Ascending aorta (tissue), 2 donors: ENCODE data around the gene CDHR2. TPM values are rescaled to one million over a fixed set of nuclear protein-coding genes. Genes with fewer than 3 reads are reported as not detected.

Source experiments
- DNase-seq, 2 donors: peaks; one replicate each; pipeline ENCODE4 v3.0.0-alpha.2; 2019; ENCODE audit warnings: low spot score in 2 of 2
- H3K27ac ChIP-seq, 2 donors: fragments of 200-600 bp; sonication (generic); one replicate each; pipeline ENCODE4 v1.5.1; 2016 to 2017; ENCODE audit warnings: mild to moderate bottlenecking in 1 of 2
- H3K27me3 ChIP-seq: fragments of 200-600 bp; sonication (generic); one replicate; pipeline ENCODE4 v1.5.1; 2017
- H3K36me3 ChIP-seq, 2 donors: fragments of 200-600 bp; sonication (generic); one replicate each; pipeline ENCODE4 v1.5.1; 2016
- H3K4me1 ChIP-seq, 2 donors: fragments of 200-600 bp; sonication (generic); one replicate each; pipeline ENCODE4 v1.5.1; 2016 to 2017; ENCODE audit warnings: mild to moderate bottlenecking in 1 of 2
- H3K4me3 ChIP-seq, 2 donors: fragments of 200-600 bp; sonication (generic); one replicate each; pipeline ENCODE4 v1.5.1; 2016 to 2017; ENCODE audit warnings: mild to moderate bottlenecking in 1 of 2
- H3K9me3 ChIP-seq, 2 donors: fragments of 200-600 bp; sonication (generic); one replicate each; pipeline ENCODE4 v1.5.1; 2016
- intact Hi-C: fragments of 100-400 bp; cut with DNase I; formaldehyde crosslinking; loops from one replicate; pipeline ENCODE4 v1.15.1; 2023
- total RNA-seq: library from RNA; depleted of rRNA; stranded (reverse); fragments of >200 nt; gene quantifications from one replicate; pipeline ENCODE4 v1.1.0, GENCODE V29; 2016
- TF ChIP-seq, protein P1 (sequence below), 3 experiments: fragments of 200-600 bp in 2 of 3; fragments of 450-650 bp in 1 of 3; sonication (generic) in 2 of 3; IDR thresholded peaks; one replicate each; pipeline ENCODE4 v1.5.1; 2016 to 2019; ENCODE audit warnings: antibody characterized with exemption in 3 of 3, mild to moderate bottlenecking in 1 of 3, moderate library complexity in 1 of 3

The CDHR2 gene
- total RNA-seq, 1 donor from 2014 or later = not detected

- no peaks in the 10 kb centered on the region for H3K9me3 ChIP-seq
- H3K27me3 ChIP-seq = no peaks in the 10 kb centered on the region
- H3K27ac ChIP-seq = no peak overlapping the region
- DNase-seq = no peak
- H3K36me3 ChIP-seq = no peaks in the 10 kb centered on the region
- TF ChIP-seq, protein P1, sequence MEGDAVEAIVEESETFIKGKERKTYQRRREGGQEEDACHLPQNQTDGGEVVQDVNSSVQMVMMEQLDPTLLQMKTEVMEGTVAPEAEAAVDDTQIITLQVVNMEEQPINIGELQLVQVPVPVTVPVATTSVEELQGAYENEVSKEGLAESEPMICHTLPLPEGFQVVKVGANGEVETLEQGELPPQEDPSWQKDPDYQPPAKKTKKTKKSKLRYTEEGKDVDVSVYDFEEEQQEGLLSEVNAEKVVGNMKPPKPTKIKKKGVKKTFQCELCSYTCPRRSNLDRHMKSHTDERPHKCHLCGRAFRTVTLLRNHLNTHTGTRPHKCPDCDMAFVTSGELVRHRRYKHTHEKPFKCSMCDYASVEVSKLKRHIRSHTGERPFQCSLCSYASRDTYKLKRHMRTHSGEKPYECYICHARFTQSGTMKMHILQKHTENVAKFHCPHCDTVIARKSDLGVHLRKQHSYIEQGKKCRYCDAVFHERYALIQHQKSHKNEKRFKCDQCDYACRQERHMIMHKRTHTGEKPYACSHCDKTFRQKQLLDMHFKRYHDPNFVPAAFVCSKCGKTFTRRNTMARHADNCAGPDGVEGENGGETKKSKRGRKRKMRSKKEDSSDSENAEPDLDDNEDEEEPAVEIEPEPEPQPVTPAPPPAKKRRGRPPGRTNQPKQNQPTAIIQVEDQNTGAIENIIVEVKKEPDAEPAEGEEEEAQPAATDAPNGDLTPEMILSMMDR (IDR thresholded peaks at IDR 0.05) = no peak
- H3K4me3 ChIP-seq = no peak overlapping the region
- intact Hi-C loops = no loop called here
- no peaks in the 10 kb centered on the region for H3K4me1 ChIP-seq
These were observed 29.1 kb upstream of the CDHR2 start for GRCh38 chr5:176519810-176520720.

- intact Hi-C loops = no loop called here
- Histone ChIP-seq H3K27me3 (no peaks in the 10 kb centered on the region), H3K4me1 (no peaks in the 10 kb centered on the region), H3K4me3 (no peak overlapping the region), H3K9me3 (no peaks in the 10 kb centered on the region), H3K36me3 (no peaks in the 10 kb centered on the region), H3K27ac (no peak overlapping the region)
- TF ChIP-seq, protein P1 (IDR thresholded peaks at IDR 0.05) = no peak
- no peak for DNase-seq
These were observed 27.9 kb upstream of the CDHR2 start for GRCh38 chr5:176521286-176521685.

DNA sequence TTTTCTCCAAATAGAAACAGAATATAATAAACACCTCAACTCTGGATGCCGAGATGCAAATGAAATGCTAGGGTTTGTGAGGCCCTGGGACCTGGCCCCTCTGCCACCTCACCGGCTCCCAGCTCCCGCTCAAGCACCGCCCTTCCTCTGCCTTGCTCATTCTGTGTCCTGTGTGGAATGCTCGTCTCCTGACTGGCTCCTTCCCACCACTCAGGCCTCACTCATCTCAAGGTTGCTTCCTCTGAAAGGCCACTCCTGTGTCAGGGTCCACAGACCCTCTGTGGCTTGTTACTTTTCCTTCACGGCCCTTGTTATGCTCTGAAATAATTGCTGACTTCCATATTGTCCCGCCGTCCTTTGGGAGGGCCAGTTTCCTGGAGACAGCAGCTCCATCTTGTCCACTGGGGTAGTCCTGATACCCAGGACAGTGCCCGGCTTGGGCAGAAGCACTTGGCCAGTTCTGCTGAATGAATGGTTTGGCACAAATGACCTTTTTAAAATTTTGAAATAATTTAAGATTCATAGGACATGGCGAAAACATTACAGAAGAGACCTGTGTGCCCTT is 27.4 kb upstream of the CDHR2 start:
- intact Hi-C loops = no loop called here
- DNase-seq = no peak
- Histone ChIP-seq H3K27ac (no peak overlapping the region), H3K4me3 (no peak overlapping the region), H3K4me1 (no peaks in the 10 kb centered on the region), H3K27me3 (no peaks in the 10 kb centered on the region), H3K36me3 (no peaks in the 10 kb centered on the region), H3K9me3 (no peaks in the 10 kb centered on the region)
- TF ChIP-seq, protein P1 (IDR thresholded peaks at IDR 0.05) = no peak

- TF ChIP-seq, protein P1 (IDR thresholded peaks at IDR 0.05) = no peak
- DNase-seq = no peak
- Histone ChIP-seq H3K9me3 (no peaks in the 10 kb centered on the region), H3K27me3 (no peaks in the 10 kb centered on the region), H3K4me3 (no peak overlapping the region), H3K36me3 (peaks cover 14 to 22% of the 10 kb centered on the region in 2 donors), H3K4me1 (no peaks in the 10 kb centered on the region), H3K27ac (no peak overlapping the region)
- intact Hi-C loops = no loop called here
These were observed 25.0 kb upstream of the CDHR2 start for GRCh38 chr5:176524138-176524537.

- TF ChIP-seq, protein P1 (IDR thresholded peaks at IDR 0.05) = no peak
- no peak overlapping the region for H3K4me3 ChIP-seq
- H3K9me3 ChIP-seq = no peaks in the 10 kb centered on the region
- DNase-seq = no peak
- peaks cover 23 to 30% of the 10 kb centered on the region in 2 donors for H3K36me3 ChIP-seq
- H3K27ac ChIP-seq = no peak overlapping the region
- H3K27me3 ChIP-seq = no peaks in the 10 kb centered on the region
- H3K4me1 ChIP-seq = no peaks in the 10 kb centered on the region
- intact Hi-C loops = no loop called here
These were observed 24.2 kb upstream of the CDHR2 start for GRCh38 chr5:176524987-176525386.
